Activated naive CD8-positive, alpha-beta T cell treated with anti-CD3 and anti-CD28 coated beads, Interleukin-2, amount 10 ng/mL, durations not matched to agents 7 days and 5 days (primary cell): ENCODE results near the gene ENG. TPM values are rescaled to one million over a fixed set of nuclear protein-coding genes. Genes with fewer than 3 reads are reported as not detected.
A peak's percentile ranks its signal among the peaks of the same experiment; 100 is the strongest.
"Not testable (repeated sequence)": the region's sequence is repeated elsewhere in the genome, so short reads cannot be mapped to it uniquely, and the experiment has no call there.

ENCODE experiments used
- ATAC-seq: fragments of 150-1000 bp; cut with Tn5 transposase; one replicate; pipeline ENCODE4 v1.10.0; 2021; ENCODE audit warnings: low read depth, moderate library complexity
- POLR2A ChIA-PET: fragments of 350-600 bp; sonication (Branson Sonifier 250); formaldehyde crosslinking; loops from one replicate; lab custom pipeline; 2021; ENCODE audit warnings: antibody characterized with exemption; lab: Charles Lee
- DNase-seq: peaks from one replicate; pipeline ENCODE4 v3.0.0; 2021
- H3K27ac Mint-ChIP-seq: one replicate; pipeline ENCODE4 v1.8.0; 2022; ENCODE audit warnings: mild to moderate bottlenecking, mixed read lengths
- H3K27me3 Mint-ChIP-seq: one replicate; pipeline ENCODE4 v1.8.0; 2022; ENCODE audit warnings: mild to moderate bottlenecking, moderate library complexity, mixed read lengths
- H3K36me3 Mint-ChIP-seq: one replicate; pipeline ENCODE4 v1.8.0; 2021; ENCODE audit warnings: mild to moderate bottlenecking, mixed read lengths
- H3K4me1 Mint-ChIP-seq: one replicate; pipeline ENCODE4 v1.8.0; 2021; ENCODE audit warnings: mixed read lengths
- H3K4me3 Mint-ChIP-seq: one replicate; pipeline ENCODE4 v1.8.0; 2022; ENCODE audit warnings: mild to moderate bottlenecking, moderate library complexity, mixed read lengths
- H3K9me3 Mint-ChIP-seq: one replicate; pipeline ENCODE4 v1.8.0; 2021; ENCODE audit warnings: mixed read lengths
- total RNA-seq, 2 experiments: library from RNA; stranded (reverse); gene quantifications; one replicate each; pipeline ENCODE4 v1.2.3, GENCODE V29; 2021

ENG gene
- total RNA-seq, 2 experiments from 2014 or later = 19.7 to 20.1 TPM

GRCh38 chr9:127781806-127782205 lies 72.7 kb downstream of the ENG start:
- Mint-ChIP-seq H3K4me1 (peaks cover 50% of the 10 kb centered on the region), H3K9me3 (no peaks in the 10 kb centered on the region)

DNA sequence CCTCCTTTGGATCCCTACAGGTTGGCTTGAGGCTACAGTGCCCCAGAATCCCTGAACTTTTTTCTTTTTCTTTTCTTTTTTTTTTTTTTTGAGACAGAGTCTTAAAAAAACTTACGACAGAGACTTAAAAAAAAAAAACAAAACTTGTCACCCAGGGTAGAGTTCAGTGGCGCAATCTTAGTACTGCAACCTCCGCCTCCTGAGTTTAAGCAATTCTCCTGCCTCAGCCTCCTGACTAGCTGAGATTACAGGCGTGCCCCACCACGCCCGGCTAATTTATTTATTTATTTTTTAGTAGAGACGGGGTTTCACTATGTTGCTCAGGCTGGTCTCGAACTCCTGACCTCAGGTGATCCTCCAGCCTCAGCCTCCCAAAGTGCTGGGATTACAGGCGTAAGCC lies 73.5 kb downstream of the ENG start:
- POLR2A ChIA-PET = interaction anchor here (0.7 to 2.2 kb wide), 4 partner anchors 10 to 312 kb away, joined by 4 to 6 read pairs (median 4); partner anchors contain the start of gene TOR2A
- Mint-ChIP-seq H3K36me3 (peaks cover 15% of the 10 kb centered on the region), H3K27ac (peak overlapping the region; percentile 99), H3K4me1 (peaks cover 52% of the 10 kb centered on the region)
- not testable (repeated sequence) for H3K9me3 Mint-ChIP-seq, H3K27me3 Mint-ChIP-seq, H3K4me3 Mint-ChIP-seq, DNase-seq, ATAC-seq

More at GRCh38 chr9:127781806-127782205, 72.7 kb downstream of the ENG start:
- no peak for DNase-seq
- POLR2A ChIA-PET = interaction anchor here (1.2 to 2.2 kb wide), 3 partner anchors 11 to 122 kb away, joined by 3 to 6 read pairs (median 4); no protein-coding TSS in a partner anchor
- H3K27ac Mint-ChIP-seq = peak overlapping the region; percentile 46
- H3K27me3 Mint-ChIP-seq = no peaks in the 10 kb centered on the region
- ATAC-seq = no peak
- H3K36me3 Mint-ChIP-seq = peaks cover 13% of the 10 kb centered on the region
- peak overlapping the region; percentile 57 for H3K4me3 Mint-ChIP-seq

- no peaks in the 10 kb centered on the region for H3K27me3 Mint-ChIP-seq
- POLR2A ChIA-PET = interaction anchor here (0.5 to 2.5 kb wide), 9 partner anchors 9 to 1251 kb away, joined by 3 to 27 read pairs (median 4); partner anchors contain the start of gene TOR2A
- H3K36me3 Mint-ChIP-seq = peaks cover 15% of the 10 kb centered on the region
- no peaks in the 10 kb centered on the region for H3K9me3 Mint-ChIP-seq
- peaks cover 52% of the 10 kb centered on the region for H3K4me1 Mint-ChIP-seq
- H3K27ac Mint-ChIP-seq = peak overlapping the region; percentile 99
- peak overlapping the region; percentile 100 for H3K4me3 Mint-ChIP-seq
- no peak for ATAC-seq
- no peak for DNase-seq
Observed at GRCh38 chr9:127780126-127780885, 74.2 kb downstream of the ENG start.

- Mint-ChIP-seq H3K4me3 (peak overlapping the region; percentile 100), H3K36me3 (peaks cover 17% of the 10 kb centered on the region), H3K9me3 (no peaks in the 10 kb centered on the region), H3K27ac (peak overlapping the region; percentile 99), H3K4me1 (peaks cover 49% of the 10 kb centered on the region), H3K27me3 (no peaks in the 10 kb centered on the region)
- DNase-seq (peak; percentile 66), ATAC-seq (peak; percentile 46)
- POLR2A ChIA-PET = interaction anchor here (0.6 to 2.5 kb wide), 15 partner anchors 9 to 315 kb away, joined by 3 to 27 read pairs (median 5); partner anchors contain the start of genes FPGS, ST6GALNAC4 and TOR2A
Observed at GRCh38 chr9:127779136-127779981, 75.1 kb downstream of the ENG start.

- Mint-ChIP-seq H3K36me3 (peaks cover 23% of the 10 kb centered on the region), H3K4me3 (peak within 1 kb of the TSS; percentile 100), H3K9me3 (no peaks in the 10 kb centered on the region), H3K4me1 (peaks cover 45% of the 10 kb centered on the region), H3K27me3 (no peaks in the 10 kb centered on the region), H3K27ac (peak within 1 kb of the TSS; percentile 99)
- ATAC-seq (peak; percentile 28), DNase-seq (peak; percentile 73)
- POLR2A ChIA-PET = interaction anchor here (0.6 to 2.5 kb wide), 14 partner anchors 8 to 316 kb away, joined by 3 to 27 read pairs (median 5); partner anchors contain the start of genes FPGS, ST6GALNAC4 and TOR2A
Observed at GRCh38 chr9:127778280-127779135, 76.0 kb downstream of the ENG start, which contains the start of gene SH2D3C. Gene SH2D3C (minus strand): TSS chr9:127778666. CDS start chr9:127778627, 39 bp downstream.

DNA sequence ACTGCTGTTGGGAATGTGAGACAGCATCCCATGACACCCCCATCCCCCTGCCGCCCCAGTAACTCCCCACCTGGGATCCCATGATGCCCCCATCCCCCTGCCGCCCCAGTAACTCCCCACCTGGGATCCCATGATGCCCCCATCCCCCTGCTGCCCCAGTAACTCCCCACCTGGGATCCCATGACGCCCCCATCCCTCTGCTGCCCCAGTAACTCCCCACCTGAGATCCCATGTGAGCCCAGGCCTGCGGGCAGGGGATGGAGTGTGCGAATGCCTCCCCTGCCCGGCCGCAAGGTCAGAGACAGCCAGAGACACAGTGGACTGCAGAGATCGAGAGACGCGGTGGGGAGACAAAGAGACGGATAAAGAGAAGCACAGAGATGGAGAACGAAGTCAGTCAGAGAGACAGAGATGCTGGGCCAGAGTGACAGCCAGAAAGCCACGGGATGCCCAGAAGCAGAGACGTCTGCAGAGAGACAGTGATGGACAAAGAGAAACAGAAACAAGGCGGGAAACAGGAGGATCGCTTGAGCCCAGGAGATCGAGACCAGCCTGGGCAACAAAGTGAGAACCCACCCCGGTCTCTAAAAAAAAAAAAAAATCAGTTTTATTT lies 77.0 kb downstream of the ENG start:
- H3K4me1 Mint-ChIP-seq = peaks cover 38% of the 10 kb centered on the region
- DNase-seq (no peak), ATAC-seq (no peak)
- peaks cover 23% of the 10 kb centered on the region for H3K36me3 Mint-ChIP-seq
- H3K9me3 Mint-ChIP-seq = no peaks in the 10 kb centered on the region
- H3K4me3 Mint-ChIP-seq = peak overlapping the region; percentile 100
- POLR2A ChIA-PET = interaction anchor here (0.8 to 2.5 kb wide), 7 partner anchors 7 to 139 kb away, joined by 3 to 27 read pairs (median 6); partner anchors contain the start of genes FPGS and ST6GALNAC4
- peak overlapping the region; percentile 99 for H3K27ac Mint-ChIP-seq
- H3K27me3 Mint-ChIP-seq = no peaks in the 10 kb centered on the region

DNA sequence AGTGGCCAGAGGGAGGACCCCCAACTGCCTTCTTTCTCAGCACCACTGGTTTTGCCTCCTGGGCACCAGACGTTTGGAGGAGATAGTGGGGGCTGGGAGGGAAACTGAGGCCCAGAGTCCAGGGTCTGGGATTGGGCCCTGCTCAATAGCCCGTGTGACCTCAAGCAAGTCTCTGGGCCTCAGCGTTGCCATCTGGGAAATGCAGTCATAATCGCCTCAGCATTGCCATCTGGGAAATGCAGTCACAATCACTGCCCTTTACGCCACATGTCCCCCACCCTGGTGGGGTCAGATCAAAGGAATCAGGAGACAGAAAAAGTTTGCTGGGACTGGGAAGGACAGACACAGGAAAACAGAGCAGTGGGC lies 77.6 kb downstream of the ENG start:
- Mint-ChIP-seq H3K4me3 (peak overlapping the region; percentile 100), H3K27ac (peak overlapping the region; percentile 99), H3K36me3 (peaks cover 23% of the 10 kb centered on the region), H3K4me1 (peaks cover 39% of the 10 kb centered on the region), H3K9me3 (no peaks in the 10 kb centered on the region), H3K27me3 (no peaks in the 10 kb centered on the region)
- no peak for DNase-seq
- no peak for ATAC-seq
- POLR2A ChIA-PET = interaction anchor here (0.7 to 2.1 kb wide), 7 partner anchors 8 to 86 kb away, joined by 3 to 20 read pairs (median 4); partner anchors contain the start of genes CDK9, FPGS, PTRH1 and TTC16

- ATAC-seq = peak; percentile 49
- H3K4me3 Mint-ChIP-seq = peak overlapping the region; percentile 100
- H3K4me1 Mint-ChIP-seq = peaks cover 39% of the 10 kb centered on the region
Observed at GRCh38 chr9:127776195-127776923, 78.1 kb downstream of the ENG start.

DNA sequence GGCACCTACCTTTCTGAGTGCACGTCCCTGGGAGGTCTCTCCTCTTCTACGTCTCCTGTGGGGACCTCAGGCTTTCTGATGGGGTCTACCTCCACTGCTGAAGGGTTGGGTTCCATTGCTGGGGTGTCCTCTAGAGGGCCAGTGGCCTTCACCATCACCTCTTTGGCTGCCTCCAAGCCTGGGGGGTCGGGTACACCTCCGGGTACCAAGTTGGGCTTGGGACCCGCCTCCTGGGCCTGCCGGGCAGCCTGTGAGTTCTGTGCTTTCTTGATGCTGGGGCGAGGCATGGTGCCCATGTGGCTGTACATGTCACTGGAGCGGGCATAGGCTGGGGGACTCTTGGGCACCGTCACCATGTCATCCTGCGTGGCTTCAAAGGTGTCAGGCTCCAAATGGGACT lies 80.5 kb downstream of the ENG start:
- H3K4me3 Mint-ChIP-seq = peak overlapping the region; percentile 35
- no peak for ATAC-seq
- POLR2A ChIA-PET = no interaction called here
- no peaks in the 10 kb centered on the region for H3K27me3 Mint-ChIP-seq
- peaks cover 32% of the 10 kb centered on the region for H3K36me3 Mint-ChIP-seq
- no peaks in the 10 kb centered on the region for H3K9me3 Mint-ChIP-seq
- peak overlapping the region; percentile 40 for H3K27ac Mint-ChIP-seq
- no peak for DNase-seq
- peaks cover 44% of the 10 kb centered on the region for H3K4me1 Mint-ChIP-seq

More at GRCh38 chr9:127776195-127776923, 78.1 kb downstream of the ENG start:
- Mint-ChIP-seq H3K27me3 (no peaks in the 10 kb centered on the region), H3K9me3 (no peaks in the 10 kb centered on the region), H3K27ac (peak overlapping the region; percentile 99), H3K36me3 (peaks cover 24% of the 10 kb centered on the region)
- POLR2A ChIA-PET = interaction anchor here (0.6 to 2.1 kb wide), 10 partner anchors 9 to 129 kb away, joined by 3 to 20 read pairs (median 4); partner anchors contain the start of genes CDK9, FPGS, PTRH1 and TTC16
- peak; percentile 77 for DNase-seq

DNA sequence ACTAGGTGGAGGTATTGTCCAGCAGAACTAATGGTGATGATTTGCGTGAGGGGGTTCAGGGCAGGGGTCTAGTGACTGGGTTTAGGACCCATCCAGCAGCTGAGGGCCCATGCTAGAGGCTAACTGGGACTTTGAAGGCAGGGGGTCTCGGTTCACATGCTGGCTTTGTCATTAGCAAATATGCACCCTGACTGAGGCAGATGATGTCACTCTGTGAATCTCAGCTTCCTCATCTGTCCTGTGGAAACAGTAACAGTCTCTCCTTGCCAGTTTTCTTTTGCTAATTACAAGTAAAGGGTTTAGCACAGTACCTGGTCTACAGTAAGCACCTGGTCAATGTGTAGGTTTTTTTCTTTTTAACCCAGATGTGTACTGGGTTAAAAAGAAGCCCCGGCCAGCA lies 81.2 kb downstream of the ENG start:
- Mint-ChIP-seq H3K27ac (no peak overlapping the region), H3K9me3 (no peaks in the 10 kb centered on the region), H3K36me3 (peaks cover 36% of the 10 kb centered on the region), H3K27me3 (no peaks in the 10 kb centered on the region), H3K4me1 (peaks cover 51% of the 10 kb centered on the region), H3K4me3 (no peak overlapping the region)
- ATAC-seq (no peak), DNase-seq (no peak)
- POLR2A ChIA-PET = no interaction called here

DNA sequence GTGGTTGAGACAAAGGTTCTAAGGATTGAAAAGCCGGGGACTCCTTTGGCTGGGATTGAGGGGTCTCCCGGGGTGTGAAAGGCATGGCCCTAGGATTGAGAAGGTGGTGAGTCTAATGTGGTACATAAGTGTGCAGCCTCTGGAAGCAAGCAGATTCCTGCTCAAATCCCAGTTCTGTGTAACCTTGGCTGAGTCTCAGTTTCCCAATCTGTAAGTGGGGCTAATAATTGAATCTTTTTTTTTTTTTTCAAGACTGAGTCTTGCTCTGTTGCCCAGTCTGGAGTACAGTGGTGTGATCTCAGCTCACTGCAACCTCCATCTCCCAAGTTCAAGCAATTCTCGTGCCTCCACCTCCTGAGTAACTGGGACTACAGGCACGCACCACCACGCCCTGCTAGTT lies 81.9 kb downstream of the ENG start:
- no peaks in the 10 kb centered on the region for H3K27me3 Mint-ChIP-seq
- peaks cover 54% of the 10 kb centered on the region for H3K4me1 Mint-ChIP-seq
- ATAC-seq = no peak
- H3K4me3 Mint-ChIP-seq = no peak overlapping the region
- peaks cover 36% of the 10 kb centered on the region for H3K36me3 Mint-ChIP-seq
- POLR2A ChIA-PET = interaction anchor here (0.7 to 4.3 kb wide), 2 partner anchors 12 to 75 kb away, joined by 5 to 57 read pairs; partner anchors contain the start of gene CDK9
- peak overlapping the region; percentile 25 for H3K27ac Mint-ChIP-seq
- no peak for DNase-seq
- no peaks in the 10 kb centered on the region for H3K9me3 Mint-ChIP-seq
